Upper lobe of left lung (tissue), 4 donors: ENCODE data around the gene BRMS1.

Experiments
- EP300 ChIP-seq, 4 donors: sonication (generic); formaldehyde crosslinking; IDR thresholded peaks; one replicate each; pipeline ENCODE4 v1.5.1; 2017; ENCODE audit warnings: antibody characterized with exemption in 4 of 4, control low read depth in 2 of 4
- POLR2A ChIP-seq, 4 donors: fragments of 450-650 bp; IDR thresholded peaks; one replicate each; pipeline ENCODE4 v1.5.1; 2016 to 2017; ENCODE audit warnings: antibody characterized with exemption in 4 of 4, mild to moderate bottlenecking in 2 of 4
- TF ChIP-seq, protein P1 (sequence below), 6 experiments: fragments of 450-650 bp in 4 of 6; fragments of 200-600 bp in 2 of 6; sonication (generic) in 2 of 6; IDR thresholded peaks; one replicate each; pipeline ENCODE4 v1.5.1; 2016 to 2019; ENCODE audit warnings: antibody characterized with exemption in 6 of 6

DNA sequence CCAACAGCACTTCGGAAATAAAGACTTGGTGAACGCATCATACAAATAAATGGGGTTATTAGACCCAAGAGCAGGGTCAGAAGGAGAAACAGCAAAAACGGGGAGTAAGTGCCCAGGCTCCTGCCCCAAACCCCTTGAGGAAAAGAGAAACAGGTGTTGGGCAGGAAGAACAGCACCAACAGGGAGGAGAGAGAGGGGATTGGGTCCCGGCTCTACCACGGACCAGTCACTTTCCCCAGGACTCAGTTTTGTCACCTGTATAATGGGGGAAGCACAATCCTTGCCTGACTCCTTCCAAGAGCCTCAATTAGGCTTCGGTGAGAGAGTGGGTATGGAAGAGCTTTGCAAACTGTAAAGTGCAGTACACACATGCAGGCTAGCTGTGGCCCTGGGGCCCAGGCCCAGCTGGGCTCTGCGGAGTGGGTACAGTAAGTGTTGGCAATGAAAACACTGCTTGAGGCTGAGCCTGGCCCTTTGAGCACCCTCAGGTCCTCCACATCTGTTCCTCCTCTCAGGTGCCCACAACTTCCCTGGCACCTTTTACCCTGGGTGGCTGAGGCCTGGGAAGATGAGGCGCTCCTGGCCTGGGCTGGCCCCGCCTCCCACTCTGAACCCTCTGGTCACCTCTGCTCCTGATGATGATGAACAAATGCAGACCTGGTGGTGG is 17.7 kb upstream of the BRMS1 start:
- TF ChIP-seq EP300 (IDR thresholded peaks at IDR 0.05) (no peak), POLR2A (IDR thresholded peaks at IDR 0.05) (peak in 1 of 4 donors; percentile 3)
- TF ChIP-seq, protein P1, sequence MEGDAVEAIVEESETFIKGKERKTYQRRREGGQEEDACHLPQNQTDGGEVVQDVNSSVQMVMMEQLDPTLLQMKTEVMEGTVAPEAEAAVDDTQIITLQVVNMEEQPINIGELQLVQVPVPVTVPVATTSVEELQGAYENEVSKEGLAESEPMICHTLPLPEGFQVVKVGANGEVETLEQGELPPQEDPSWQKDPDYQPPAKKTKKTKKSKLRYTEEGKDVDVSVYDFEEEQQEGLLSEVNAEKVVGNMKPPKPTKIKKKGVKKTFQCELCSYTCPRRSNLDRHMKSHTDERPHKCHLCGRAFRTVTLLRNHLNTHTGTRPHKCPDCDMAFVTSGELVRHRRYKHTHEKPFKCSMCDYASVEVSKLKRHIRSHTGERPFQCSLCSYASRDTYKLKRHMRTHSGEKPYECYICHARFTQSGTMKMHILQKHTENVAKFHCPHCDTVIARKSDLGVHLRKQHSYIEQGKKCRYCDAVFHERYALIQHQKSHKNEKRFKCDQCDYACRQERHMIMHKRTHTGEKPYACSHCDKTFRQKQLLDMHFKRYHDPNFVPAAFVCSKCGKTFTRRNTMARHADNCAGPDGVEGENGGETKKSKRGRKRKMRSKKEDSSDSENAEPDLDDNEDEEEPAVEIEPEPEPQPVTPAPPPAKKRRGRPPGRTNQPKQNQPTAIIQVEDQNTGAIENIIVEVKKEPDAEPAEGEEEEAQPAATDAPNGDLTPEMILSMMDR (IDR thresholded peaks at IDR 0.05), result no peak
